ENCODE results near the gene OR9G4. TPM values are rescaled to one million over a fixed set of nuclear protein-coding genes. Genes with fewer than 3 reads are reported as not detected.

The OR9G4 gene
- total RNA-seq: not detected in 2 replicates
- not detected in 2 replicates for polyA plus RNA-seq

DNA sequence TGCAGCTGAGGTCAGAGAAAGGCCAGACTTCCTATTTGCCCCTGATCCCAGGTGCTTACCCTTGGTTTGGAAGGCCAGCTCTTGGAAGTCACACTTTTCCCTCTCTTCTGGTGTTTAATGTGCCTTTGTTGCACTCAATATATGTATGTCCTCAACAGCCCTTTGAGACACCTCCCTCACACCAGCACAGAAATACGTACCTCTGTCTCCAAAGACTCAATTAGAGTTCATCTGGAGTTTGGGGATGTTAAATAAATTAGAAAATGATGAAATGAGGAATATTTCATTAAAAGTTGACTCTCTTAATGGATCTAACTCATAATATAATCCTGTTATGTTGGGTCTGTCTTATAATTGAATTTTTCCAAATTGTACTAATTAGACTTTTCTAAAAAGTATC lies at the start of gene OR9G4:
OR9G4 (minus strand) TSS at position 101 of the 400 bp plus-strand sequence. CDS start 4,931 bp downstream, outside the sequence.
- Histone ChIP-seq H3K79me2 (no peaks in the 10 kb centered on the region), H3K36me3 (replicated peaks; ENCODE audit: insufficient read depth, low read depth) (no peaks in the 10 kb centered on the region), H3K9me3 (ENCODE audit: low read depth) (no peaks in the 10 kb centered on the region), H3K4me3 (no peak within 1 kb of the TSS), H2AFZ (no peak within 1 kb of the TSS), H3K9me2 (replicated peaks; ENCODE audit: insufficient read depth) (no peaks in the 10 kb centered on the region), H3K27me3 (no peaks in the 10 kb centered on the region), H3K27ac (no peak within 1 kb of the TSS), H3K4me2 (no peak within 1 kb of the TSS), H4K20me1 (ENCODE audit: insufficient read depth, poor library complexity, severe bottlenecking) (no peaks in the 10 kb centered on the region), H3K4me1 (ENCODE audit: insufficient read depth) (no peaks in the 10 kb centered on the region)
- TF ChIP-seq, protein P1, sequence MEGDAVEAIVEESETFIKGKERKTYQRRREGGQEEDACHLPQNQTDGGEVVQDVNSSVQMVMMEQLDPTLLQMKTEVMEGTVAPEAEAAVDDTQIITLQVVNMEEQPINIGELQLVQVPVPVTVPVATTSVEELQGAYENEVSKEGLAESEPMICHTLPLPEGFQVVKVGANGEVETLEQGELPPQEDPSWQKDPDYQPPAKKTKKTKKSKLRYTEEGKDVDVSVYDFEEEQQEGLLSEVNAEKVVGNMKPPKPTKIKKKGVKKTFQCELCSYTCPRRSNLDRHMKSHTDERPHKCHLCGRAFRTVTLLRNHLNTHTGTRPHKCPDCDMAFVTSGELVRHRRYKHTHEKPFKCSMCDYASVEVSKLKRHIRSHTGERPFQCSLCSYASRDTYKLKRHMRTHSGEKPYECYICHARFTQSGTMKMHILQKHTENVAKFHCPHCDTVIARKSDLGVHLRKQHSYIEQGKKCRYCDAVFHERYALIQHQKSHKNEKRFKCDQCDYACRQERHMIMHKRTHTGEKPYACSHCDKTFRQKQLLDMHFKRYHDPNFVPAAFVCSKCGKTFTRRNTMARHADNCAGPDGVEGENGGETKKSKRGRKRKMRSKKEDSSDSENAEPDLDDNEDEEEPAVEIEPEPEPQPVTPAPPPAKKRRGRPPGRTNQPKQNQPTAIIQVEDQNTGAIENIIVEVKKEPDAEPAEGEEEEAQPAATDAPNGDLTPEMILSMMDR (IDR thresholded peaks at IDR 0.05; ENCODE audit: poor library complexity): no peak
- TF ChIP-seq EZH2phosphoT487 (IDR thresholded peaks at IDR 0.05; ENCODE audit: low read depth, severe bottlenecking, unreplicated experiment): no peak
- TF ChIP-seq EZH2 (IDR thresholded peaks at IDR 0.05; ENCODE audit: borderline replicate concordance): no peak
- DNase-seq (ENCODE audit: low spot score): no peak
- WGBS (ENCODE audit: low lambda C conversion rate, missing lambda C conversion rate): 87% methylated on average over 1 of the region's 1 CpG

DNA sequence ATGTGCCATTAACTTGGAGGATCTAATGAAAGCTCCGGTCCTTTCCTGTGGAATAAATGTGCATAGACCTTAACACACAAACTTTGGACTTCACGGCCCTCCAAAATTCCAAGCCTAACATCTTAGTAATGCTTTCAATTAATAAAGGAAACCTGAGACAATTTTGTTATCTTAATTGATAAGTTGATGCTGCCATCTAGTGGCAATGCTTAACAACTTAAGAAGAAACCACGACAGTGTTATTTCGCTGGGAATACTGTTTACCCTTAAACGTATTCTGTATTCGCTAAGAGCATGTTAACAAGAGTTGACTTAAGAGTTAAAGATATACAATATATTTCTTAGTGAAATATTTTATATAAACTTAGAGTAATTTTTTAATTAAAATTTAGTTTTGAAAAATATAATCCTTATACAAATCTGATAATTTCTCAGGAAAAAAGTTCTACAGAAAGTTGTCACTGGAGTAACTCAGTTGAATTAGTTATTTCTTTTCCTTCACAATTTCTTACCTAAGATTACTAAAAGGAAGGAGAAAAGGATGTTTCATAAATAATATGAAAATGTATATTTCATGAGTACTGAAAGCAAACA lies 35.0 kb upstream of the OR9G4 start:
- no peaks in the 10 kb centered on the region for H3K4me1 ChIP-seq (ENCODE audit: insufficient read depth)
- no peaks in the 10 kb centered on the region for H3K9me2 ChIP-seq (replicated peaks; ENCODE audit: insufficient read depth)
- H3K36me3 ChIP-seq (replicated peaks; ENCODE audit: insufficient read depth, low read depth): no peaks in the 10 kb centered on the region
- no peaks in the 10 kb centered on the region for H3K9me3 ChIP-seq (ENCODE audit: low read depth)
- H3K4me3 ChIP-seq: no peak overlapping the region
- H3K79me2 ChIP-seq: no peaks in the 10 kb centered on the region
- 11% methylated on average over 6 of the region's 6 CpGs for WGBS (ENCODE audit: low lambda C conversion rate, missing lambda C conversion rate)
- H3K27ac ChIP-seq: no peak overlapping the region
- H3K27me3 ChIP-seq: no peaks in the 10 kb centered on the region
- TF ChIP-seq, protein P1 (IDR thresholded peaks at IDR 0.05; ENCODE audit: poor library complexity): peak; percentile 84
- TF ChIP-seq EZH2phosphoT487 (IDR thresholded peaks at IDR 0.05; ENCODE audit: low read depth, severe bottlenecking, unreplicated experiment) (no peak), EZH2 (IDR thresholded peaks at IDR 0.05; ENCODE audit: borderline replicate concordance) (no peak)
- H2AFZ ChIP-seq: no peak overlapping the region
- H3K4me2 ChIP-seq: no peak overlapping the region
- DNase-seq (ENCODE audit: low spot score): peak; percentile 82
- H4K20me1 ChIP-seq (ENCODE audit: insufficient read depth, poor library complexity, severe bottlenecking): no peaks in the 10 kb centered on the region

DNA sequence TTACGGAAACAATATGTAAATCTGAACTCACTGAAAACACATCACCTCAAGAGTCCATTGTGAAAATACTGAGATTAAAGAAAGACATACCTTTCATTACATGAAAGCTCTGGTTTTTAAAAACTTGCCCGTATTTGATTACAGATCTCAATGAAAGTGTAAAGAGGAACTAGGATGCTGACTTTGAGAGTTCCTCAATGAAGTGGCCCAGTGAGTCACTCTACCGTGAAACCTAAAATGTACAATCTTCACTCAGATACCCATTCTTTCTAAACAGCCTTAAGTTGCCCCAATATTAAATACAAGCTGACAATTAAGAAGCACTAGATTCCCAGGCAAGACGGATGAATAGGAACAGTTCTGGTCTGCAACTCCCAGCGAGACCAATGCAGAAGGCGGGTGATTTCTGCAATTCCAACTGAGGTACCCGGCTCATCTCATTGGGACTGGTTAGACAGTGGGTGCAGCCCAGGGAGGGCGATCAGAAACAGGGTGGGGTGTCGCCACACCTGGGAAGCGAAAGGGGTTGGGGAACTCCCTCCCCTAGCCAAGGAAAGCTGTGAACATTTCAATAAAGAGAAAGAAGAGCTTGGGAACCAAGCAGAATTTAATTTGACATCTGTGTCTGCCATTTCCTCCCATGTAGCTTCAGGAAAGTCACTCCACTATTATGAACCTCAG lies 33.8 kb upstream of the OR9G4 start:
- DNase-seq (ENCODE audit: low spot score): no peak
- no peaks in the 10 kb centered on the region for H3K4me1 ChIP-seq (ENCODE audit: insufficient read depth)

More for the DNA sequence above, 33.8 kb upstream of the OR9G4 start:
- Histone ChIP-seq H3K9me3 (ENCODE audit: low read depth) (no peaks in the 10 kb centered on the region), H3K27me3 (no peaks in the 10 kb centered on the region), H3K79me2 (no peaks in the 10 kb centered on the region), H3K27ac (no peak overlapping the region), H3K9me2 (replicated peaks; ENCODE audit: insufficient read depth) (no peaks in the 10 kb centered on the region), H3K4me2 (no peak overlapping the region), H4K20me1 (ENCODE audit: insufficient read depth, poor library complexity, severe bottlenecking) (no peaks in the 10 kb centered on the region), H3K36me3 (replicated peaks; ENCODE audit: insufficient read depth, low read depth) (no peaks in the 10 kb centered on the region), H3K4me3 (no peak overlapping the region), H2AFZ (no peak overlapping the region)
- no peak for TF ChIP-seq EZH2phosphoT487 (IDR thresholded peaks at IDR 0.05; ENCODE audit: low read depth, severe bottlenecking, unreplicated experiment)
- no peak for TF ChIP-seq EZH2 (IDR thresholded peaks at IDR 0.05; ENCODE audit: borderline replicate concordance)
- TF ChIP-seq, protein P1 (IDR thresholded peaks at IDR 0.05; ENCODE audit: poor library complexity): no peak
- WGBS (ENCODE audit: low lambda C conversion rate, missing lambda C conversion rate): 88% methylated on average over 10 of the region's 10 CpGs

All from hepatocyte (in vitro differentiated cells).